Measurements from ENCODE around the gene DICER1.

The DICER1 gene

DNA sequence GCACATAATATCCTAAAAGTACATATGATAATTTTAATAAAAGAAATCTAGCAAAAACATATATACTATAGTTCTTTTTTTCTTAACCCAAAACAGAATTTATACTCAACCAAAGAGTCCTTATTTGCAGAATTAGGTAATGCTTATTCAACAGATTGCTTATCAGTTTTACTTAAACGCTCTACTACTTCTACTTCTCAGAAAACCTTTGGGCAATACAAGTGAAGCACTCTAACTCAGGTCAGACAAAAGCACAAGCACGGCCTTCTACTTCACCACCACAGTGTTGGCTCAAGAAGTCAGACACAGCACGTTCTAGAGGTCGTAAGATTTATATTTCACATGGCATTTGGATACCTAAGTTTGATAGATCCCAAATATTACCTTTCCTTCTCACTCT, 29.2 kb downstream of the DICER1 start:
- no peak overlapping the region for H3K4me2 ChIP-seq (ENCODE audit: insufficient read depth, low read length)
- no peak for ATAC-seq (ENCODE audit: insufficient read depth, low read depth)
- peaks cover 7% of the 10 kb centered on the region; the same call in 1 of the 2 replicates for H4K20me1 ChIP-seq (ENCODE audit: insufficient read depth, low read length)

DNA sequence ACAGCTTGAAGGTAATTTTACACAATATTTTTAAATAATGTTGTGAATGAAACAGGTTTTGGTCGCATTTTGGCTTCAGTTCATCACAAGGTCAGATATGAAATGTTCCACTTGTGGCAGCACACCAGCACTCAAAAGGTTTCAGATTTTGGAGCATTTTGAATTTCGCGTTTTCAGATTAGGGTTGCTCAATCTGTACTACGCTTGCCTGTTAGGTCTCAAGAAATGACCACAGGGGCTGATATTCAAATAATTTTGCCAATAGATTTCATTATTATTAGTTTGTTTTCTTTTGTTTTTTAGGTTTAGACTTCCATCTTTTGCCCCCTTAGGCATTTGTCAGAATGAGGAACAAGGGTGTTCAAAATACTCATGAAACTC, 29.8 kb downstream of the DICER1 start:
- Histone ChIP-seq H3K27me3 (ENCODE audit: insufficient read depth, low read length, poor library complexity) (no peaks in the 10 kb centered on the region), H3K4me2 (ENCODE audit: insufficient read depth, low read length) (no peak overlapping the region), H3K27ac (ENCODE audit: low read length) (no peak overlapping the region), H3K79me2 (ENCODE audit: insufficient read depth, low read length) (peaks cover 11% of the 10 kb centered on the region; the same call in 1 of the 2 replicates), H3K9ac (ENCODE audit: low read depth, low read length) (no peak overlapping the region), H4K20me1 (ENCODE audit: insufficient read depth, low read length) (peaks cover 4% of the 10 kb centered on the region; the same call in 1 of the 2 replicates), H3K4me1 (ENCODE audit: insufficient read depth, low read length) (no peaks in the 10 kb centered on the region), H2AFZ (ENCODE audit: low read depth, low read length) (no peak overlapping the region), H3K9me3 (ENCODE audit: insufficient read depth, low read length, severe bottlenecking) (no peaks in the 10 kb centered on the region), H3K4me3 (ENCODE audit: low read depth in 1 of 2, low read length in 2 of 2) (no peak overlapping the region), H3K36me3 (ENCODE audit: insufficient read depth, low read length) (peaks cover 84% of the 10 kb centered on the region)
- TF ChIP-seq, protein P1, sequence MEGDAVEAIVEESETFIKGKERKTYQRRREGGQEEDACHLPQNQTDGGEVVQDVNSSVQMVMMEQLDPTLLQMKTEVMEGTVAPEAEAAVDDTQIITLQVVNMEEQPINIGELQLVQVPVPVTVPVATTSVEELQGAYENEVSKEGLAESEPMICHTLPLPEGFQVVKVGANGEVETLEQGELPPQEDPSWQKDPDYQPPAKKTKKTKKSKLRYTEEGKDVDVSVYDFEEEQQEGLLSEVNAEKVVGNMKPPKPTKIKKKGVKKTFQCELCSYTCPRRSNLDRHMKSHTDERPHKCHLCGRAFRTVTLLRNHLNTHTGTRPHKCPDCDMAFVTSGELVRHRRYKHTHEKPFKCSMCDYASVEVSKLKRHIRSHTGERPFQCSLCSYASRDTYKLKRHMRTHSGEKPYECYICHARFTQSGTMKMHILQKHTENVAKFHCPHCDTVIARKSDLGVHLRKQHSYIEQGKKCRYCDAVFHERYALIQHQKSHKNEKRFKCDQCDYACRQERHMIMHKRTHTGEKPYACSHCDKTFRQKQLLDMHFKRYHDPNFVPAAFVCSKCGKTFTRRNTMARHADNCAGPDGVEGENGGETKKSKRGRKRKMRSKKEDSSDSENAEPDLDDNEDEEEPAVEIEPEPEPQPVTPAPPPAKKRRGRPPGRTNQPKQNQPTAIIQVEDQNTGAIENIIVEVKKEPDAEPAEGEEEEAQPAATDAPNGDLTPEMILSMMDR (IDR thresholded peaks at IDR 0.05; ENCODE audit: borderline replicate concordance, extremely low read depth, low read length, poor library complexity, severe bottlenecking), result no peak
- TF ChIP-seq EZH2 (IDR thresholded peaks at IDR 0.05; ENCODE audit: borderline replicate concordance, low read depth, low read length, severe bottlenecking), result no peak
- no peak for DNase-seq
- ATAC-seq (ENCODE audit: insufficient read depth, low read depth), result no peak

More for the DNA sequence above, 29.2 kb downstream of the DICER1 start:
- H3K4me1 ChIP-seq (ENCODE audit: insufficient read depth, low read length), result no peaks in the 10 kb centered on the region
- H3K4me3 ChIP-seq (ENCODE audit: low read depth in 1 of 2, low read length in 2 of 2), result no peak overlapping the region
- no peak overlapping the region for H3K27ac ChIP-seq (ENCODE audit: low read length)
- H2AFZ ChIP-seq (ENCODE audit: low read depth, low read length), result no peak overlapping the region
- H3K9me3 ChIP-seq (ENCODE audit: insufficient read depth, low read length, severe bottlenecking), result no peaks in the 10 kb centered on the region
- TF ChIP-seq, protein P1 (IDR thresholded peaks at IDR 0.05; ENCODE audit: borderline replicate concordance, extremely low read depth, low read length, poor library complexity, severe bottlenecking), result no peak
- H3K9ac ChIP-seq (ENCODE audit: low read depth, low read length), result no peak overlapping the region
- no peaks in the 10 kb centered on the region for H3K27me3 ChIP-seq (ENCODE audit: insufficient read depth, low read length, poor library complexity)
- DNase-seq, result no peak
- H3K36me3 ChIP-seq (ENCODE audit: insufficient read depth, low read length), result peaks cover 85% of the 10 kb centered on the region
- peaks cover 17% of the 10 kb centered on the region; the same call in 1 of the 2 replicates for H3K79me2 ChIP-seq (ENCODE audit: insufficient read depth, low read length)

DNA sequence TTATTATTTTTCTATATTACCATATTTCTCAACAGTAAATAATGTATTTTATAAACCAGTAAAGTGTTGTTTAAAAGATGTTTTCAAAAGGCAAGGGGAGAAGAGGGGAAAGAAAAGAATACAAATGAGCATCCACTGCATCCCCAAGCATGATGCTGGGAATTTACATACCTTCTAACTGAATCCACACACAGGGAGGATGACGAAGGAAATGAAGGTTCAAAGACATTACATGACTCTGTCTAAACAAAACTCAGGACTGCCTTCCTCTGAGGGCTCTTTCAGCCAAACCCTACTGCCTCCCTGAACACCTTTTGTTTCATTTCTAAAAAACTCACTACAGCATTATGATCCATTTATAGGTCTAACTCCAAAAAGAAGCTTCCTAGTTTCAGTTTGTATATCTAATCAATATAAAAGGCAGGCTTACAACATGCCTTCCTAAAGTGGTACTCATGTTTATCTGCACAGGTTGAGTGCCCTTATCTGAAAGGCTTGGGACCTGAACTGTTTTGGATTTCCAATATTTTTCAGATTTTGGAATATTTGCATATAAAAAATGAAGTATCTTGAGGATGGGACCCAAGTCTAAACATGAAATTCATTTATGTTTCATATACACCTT, 30.3 kb downstream of the DICER1 start:
- H3K36me3 ChIP-seq (ENCODE audit: insufficient read depth, low read length), result peaks cover 84% of the 10 kb centered on the region
- H2AFZ ChIP-seq (ENCODE audit: low read depth, low read length), result no peak overlapping the region
- H4K20me1 ChIP-seq (ENCODE audit: insufficient read depth, low read length), result peaks cover 4% of the 10 kb centered on the region; the same call in 1 of the 2 replicates
- H3K4me2 ChIP-seq (ENCODE audit: insufficient read depth, low read length), result no peak overlapping the region
- H3K4me3 ChIP-seq (ENCODE audit: low read depth in 1 of 2, low read length in 2 of 2), result no peak overlapping the region
- peaks cover 9% of the 10 kb centered on the region; the same call in 1 of the 2 replicates for H3K79me2 ChIP-seq (ENCODE audit: insufficient read depth, low read length)
- no peak for DNase-seq
- H3K27me3 ChIP-seq (ENCODE audit: insufficient read depth, low read length, poor library complexity), result no peaks in the 10 kb centered on the region
- no peak for ATAC-seq (ENCODE audit: insufficient read depth, low read depth)
- H3K4me1 ChIP-seq (ENCODE audit: insufficient read depth, low read length), result no peaks in the 10 kb centered on the region
- TF ChIP-seq, protein P1 (IDR thresholded peaks at IDR 0.05; ENCODE audit: borderline replicate concordance, extremely low read depth, low read length, poor library complexity, severe bottlenecking), result no peak
- no peak for TF ChIP-seq EZH2 (IDR thresholded peaks at IDR 0.05; ENCODE audit: borderline replicate concordance, low read depth, low read length, severe bottlenecking)
- H3K9ac ChIP-seq (ENCODE audit: low read depth, low read length), result no peak overlapping the region
- no peak overlapping the region for H3K27ac ChIP-seq (ENCODE audit: low read length)
- no peaks in the 10 kb centered on the region for H3K9me3 ChIP-seq (ENCODE audit: insufficient read depth, low read length, severe bottlenecking)

Data from DND-41 (cell line).